HG03196 (cell line): ENCODE measurements around the gene RAB7A.

ENCODE experiments used
- ATAC-seq: cut with Tn5 transposase; IDR thresholded peaks from one replicate; pipeline ENCODE4 v1.9.1; 2021; ENCODE audit not compliant: unreplicated experiment

RAB7A gene

DNA sequence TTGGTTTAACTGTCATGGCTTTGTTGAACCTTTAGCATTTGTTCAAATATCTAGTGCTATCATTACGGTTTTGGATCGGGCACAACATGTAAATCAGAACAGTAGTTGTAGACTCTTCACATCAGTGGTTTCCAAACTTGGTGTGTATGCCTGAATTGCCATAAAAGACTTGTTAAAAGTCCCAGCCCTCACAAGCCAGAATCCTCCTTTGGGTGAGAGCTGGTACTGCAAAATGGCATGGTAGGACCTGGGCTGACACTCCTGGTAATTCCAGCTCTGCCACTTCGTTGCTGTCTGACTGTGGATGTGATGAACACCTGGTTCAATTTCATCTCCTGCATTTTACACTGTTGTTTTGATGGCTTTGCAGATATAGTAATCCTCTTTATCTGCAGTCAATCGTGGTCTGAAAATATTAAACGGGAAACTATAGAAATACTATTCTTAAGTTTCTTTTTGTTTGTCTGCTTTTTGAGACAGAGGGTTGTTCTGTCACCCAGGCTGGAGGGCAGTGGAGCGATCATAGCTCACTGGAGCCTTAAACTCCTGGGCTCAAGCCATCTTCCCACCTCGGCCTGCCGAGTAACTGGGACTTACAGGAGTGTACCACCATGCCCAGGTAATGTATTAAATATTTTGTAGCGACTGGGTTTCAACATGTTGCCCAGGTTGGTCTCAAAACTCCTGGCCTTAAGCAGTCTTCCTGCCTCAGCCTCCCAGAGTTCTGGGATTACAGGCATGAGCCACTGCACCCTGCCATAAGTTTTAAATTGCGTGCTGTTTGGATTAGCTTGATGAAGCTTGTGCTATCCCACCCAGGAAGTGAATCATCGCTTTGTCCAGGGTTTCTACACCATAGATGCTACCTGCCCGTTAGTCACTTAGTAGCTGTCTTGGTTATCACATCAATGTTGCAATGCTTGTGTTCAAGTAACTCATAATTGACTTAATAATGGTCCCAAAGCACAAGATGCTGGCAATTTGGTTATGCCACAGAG lies 61.6 kb downstream of the RAB7A start:
- no peak for ATAC-seq

DNA sequence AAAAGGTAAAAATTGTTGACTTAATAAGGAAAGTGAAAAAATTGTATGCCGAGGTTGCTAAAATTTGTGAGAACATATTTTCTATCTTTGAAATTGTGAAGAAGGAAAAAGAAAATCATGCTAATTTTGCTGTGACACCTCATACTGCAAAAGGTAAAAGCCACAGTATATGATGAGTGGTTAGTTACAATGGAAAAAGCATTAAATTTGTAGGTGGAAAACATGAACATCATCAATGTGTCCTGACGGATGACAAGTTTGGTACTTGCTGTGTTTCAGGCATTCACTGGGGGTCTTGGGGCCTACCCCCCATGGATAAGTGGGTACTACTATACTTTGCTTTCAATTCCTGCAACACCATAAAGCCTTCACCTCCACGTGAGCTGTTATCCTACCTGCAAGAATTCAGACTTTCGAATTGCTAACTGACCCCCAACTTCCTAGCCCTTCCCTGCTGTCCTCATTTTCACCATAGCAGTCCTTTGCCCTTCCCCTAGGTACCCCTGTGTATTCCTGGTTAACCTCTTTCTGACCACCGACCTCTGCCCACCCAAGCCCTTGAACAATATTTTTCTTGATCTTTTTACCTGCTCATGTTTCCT lies 62.4 kb downstream of the RAB7A start:
- ATAC-seq: no peak

DNA sequence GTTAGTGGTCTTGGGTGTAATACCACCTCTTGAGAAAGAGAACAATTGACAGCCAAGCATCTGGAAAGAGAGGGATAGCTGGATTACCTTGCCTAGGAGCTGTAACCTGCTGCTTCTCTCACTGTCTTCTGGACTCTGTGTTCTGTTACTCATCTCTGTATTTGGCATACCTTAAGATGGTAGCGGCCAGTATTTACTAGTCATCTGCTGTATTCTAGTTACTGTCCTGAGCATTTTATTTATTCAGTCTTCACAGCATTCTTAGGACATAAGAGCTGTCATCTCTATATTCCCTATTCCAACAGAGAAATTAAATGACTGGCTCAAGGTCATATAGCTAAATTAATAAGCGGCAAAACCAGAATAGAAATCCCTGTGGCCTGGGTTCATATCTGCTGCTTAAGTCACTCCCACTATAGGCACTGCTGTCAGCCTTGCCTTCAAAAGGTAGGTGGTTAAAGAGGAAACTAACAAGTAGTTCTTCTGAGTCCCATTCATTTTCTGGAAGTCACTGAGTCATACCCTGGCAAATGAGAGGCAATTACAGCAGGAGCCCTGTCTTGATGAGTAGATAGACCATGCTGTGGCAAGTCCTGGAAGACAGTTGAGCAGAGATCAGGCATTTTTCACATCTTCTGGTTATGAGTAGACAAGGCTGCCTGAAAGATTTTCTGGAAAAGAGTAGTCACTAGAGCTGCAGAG lies 68.2 kb downstream of the RAB7A start:
- ATAC-seq: no peak

DNA sequence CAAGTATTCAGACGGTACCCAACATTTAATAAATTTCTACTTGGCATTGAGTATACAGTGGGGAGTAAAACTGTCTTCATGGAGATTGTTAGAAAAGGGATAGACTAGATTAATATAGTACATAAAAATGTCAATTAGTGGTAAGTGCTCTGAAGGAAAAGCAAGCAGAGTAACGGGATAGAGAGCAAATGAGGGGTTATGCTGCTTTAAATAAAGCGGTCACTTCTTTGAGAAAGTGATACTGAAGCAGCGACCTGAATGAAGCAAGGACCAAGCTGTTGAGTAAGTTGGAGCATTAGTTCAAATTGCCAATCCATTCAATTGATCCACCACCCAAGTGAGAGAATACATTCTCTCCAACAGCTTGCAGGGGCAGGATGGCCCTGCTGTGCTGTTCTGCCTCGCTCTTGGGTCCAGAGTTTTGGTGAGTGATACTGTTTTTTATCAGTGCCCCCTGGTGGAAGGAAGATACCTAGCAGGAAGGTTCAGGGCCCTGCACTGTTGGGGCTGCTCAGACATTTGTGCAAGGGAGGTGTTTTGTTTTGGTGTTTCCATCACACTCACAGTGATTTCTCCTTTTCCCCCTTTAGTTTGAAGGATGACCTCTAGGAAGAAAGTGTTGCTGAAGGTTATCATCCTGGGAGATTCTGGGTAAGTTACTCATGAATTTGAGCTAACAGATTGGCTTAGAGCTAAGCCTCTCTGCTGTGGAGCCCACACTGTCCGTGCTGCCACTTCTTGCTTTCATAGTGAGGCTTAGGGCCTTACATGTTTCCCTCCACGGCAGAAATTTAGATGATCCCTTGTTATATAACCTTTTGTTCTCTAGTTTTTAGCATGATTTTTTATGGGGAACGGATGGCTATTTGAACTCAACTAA lies 69.0 kb downstream of the RAB7A start:
- ATAC-seq: peak; percentile 49

DNA sequence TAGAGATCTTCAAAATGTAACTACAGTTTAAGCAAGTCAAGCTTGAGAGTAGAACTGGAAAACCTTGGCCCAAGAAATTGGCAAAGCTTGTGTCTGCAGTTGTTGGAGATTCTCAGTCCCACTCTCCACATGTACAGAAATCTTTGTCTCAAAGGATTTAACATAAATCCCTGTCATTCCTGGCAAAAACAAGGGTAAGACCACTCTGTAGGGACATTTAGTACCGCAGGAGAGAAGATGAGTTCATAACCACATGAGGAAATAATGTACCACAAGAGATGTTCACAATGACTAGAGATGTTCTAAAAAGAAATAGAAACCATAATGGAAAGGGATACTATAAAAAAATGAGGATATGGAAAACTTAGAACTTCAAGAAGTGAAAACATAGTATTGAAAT lies 73.7 kb downstream of the RAB7A start:
- ATAC-seq: no peak

DNA sequence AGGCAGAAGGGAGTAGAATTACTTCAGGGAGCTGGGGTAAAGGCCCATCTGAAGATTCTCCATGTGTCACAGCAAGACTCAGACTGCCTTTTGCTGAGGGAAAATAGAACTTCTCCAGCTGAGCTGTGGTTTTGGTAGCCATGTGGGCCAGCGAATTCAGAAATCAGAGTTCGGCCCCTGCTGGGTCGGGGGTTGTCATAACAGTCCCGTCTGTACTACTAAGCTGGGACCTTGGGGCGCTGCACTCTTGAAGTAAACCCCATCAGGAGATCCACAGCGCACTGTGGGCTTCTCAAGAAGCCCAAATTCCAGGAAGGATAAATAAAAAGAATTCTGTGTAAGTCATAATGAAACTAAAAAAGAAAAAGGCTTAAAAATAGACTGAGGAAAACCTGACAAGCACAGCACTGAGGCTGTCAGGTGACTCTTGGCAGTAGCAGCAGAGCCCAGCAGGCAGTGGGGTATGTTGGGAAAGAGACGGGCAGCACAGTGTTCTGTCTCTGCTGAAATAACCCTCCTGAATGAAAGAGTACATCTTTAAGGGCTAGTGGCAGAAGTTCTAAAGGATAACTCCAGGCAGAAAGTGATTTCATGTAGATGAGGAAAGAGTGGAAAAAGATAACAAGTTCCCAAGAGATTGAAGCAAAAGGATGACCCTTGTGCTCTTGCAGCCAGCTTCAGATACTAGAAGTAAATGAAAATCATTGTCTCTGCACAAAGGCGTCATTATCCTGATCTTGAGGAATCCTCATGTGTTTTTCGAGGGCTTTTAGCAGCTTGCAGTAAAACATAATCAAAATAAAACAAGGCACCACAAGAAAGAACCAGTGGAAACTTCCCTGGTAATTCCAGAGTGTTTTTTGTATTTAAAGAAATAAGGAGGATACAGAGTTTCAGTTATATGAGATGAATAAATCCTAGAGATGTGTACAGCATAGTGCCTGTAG lies 74.5 kb downstream of the RAB7A start:
- no peak for ATAC-seq

DNA sequence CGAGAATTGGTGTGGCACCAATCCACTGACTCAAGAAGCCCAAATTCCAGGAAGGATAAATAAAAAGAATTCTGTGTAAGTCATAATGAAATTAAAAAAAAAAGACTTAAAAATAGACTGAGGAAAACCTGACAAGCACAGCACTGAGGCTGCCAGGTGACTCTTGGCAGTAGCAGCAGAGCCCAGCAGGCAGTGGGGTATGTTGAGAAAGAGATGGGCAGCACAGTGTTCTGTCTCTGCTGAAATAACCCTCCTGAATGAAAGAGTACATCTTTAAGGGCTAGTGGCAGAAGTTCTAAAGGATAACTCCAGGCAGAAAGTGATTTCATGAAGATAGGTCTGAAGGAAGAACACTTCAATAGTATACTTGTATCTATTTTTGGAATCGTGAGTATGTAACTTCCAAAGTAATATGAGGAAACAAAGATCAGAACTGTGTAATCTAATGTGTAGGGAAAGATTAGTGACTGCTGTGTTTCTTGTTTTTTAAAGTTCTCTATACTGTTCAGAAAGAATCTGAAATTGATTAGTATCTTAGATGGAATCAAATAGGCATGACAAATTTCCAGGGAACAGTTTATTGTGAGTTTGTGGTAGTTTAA lies 75.9 kb downstream of the RAB7A start:
- no peak for ATAC-seq

DNA sequence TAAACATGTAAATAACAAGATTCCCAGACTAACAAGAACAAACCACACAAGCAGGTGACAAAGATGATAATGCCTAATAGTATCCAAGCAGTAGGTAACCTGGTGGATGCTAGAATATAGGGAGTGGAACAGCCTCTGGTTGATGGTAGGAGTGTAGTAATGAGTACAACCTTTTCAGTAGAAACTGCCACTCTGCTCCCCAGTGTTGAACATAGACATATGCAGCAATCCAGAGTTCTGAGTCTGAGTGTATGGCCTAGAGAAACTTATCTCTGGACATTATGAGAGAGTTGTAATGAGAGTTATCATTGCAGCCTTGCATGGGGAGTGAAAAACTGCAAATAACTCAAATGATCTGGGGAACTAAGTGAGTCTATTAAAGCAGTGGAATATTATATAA lies 77.3 kb downstream of the RAB7A start:
- ATAC-seq: no peak

DNA sequence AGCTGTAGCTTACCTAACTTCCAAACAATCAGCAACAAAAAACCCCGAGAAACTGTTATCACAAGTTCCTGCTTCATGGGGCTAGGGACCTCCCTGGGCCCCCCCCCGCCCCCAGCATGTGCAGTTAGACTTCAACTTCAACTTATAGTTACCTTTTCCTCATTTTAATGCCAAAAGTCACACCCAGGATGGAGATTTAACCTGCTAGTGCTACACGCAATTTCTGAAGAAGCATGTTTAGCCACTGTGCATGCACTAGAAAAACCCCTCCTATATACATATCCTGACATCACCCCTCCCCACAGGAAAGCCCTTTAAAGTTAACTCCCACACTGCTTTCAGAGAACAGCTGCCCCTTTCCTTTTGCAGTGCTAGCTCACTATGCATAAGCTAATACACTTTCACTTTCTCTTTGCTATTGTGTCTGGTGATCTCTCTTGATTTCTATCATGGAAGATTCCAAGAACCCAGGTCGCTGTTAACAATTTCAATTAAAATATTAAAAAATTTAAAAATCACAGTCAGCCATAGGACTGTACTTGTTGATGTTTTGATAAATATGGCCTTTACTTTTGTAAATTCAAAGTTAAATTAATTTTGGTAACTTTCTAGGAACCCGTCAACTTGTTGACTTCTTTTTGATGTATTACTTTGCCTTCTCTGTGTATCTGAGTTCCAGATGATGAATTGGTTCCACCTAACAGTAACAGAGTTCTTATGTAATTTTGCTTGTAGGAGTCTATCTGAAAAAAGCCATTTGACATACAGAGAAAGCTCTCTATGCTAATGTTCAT lies 78.2 kb downstream of the RAB7A start:
- peak; percentile 82 for ATAC-seq

DNA sequence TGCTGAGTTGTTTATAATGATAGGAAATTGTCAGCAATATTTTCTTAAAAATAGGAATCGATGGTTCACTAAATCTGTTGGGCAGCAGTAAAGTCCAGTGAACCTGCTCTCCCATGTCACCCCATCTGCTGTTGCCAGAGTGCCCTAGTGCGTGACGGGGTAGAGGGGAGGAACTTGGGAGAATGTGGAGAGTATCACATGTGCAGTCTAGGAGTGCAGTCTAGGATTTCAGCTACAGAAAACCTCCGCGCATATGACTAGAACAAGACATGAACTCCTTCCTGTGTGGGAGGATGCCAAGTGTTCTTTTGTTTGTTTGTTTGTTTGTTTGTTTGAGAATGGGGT lies 78.8 kb downstream of the RAB7A start:
- ATAC-seq: no peak

DNA sequence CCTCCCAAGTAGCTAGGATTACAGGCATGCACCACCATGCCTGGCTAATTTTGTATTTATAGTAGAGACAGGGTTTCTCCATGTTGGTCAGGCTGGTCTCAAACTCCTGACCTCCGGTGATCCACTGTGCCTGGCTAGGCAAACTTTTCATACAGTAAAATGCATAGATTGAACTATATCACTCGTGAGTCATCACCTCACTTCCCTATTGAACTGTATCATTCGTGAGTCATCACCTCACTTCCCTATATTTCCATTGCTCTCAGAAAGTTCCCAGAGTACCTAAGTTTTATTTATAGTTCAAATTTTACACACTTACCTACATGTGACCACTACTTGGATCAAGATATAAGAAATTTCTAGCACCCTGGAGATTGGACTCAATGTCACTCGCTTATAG lies 79.8 kb downstream of the RAB7A start:
- ATAC-seq: no peak

DNA sequence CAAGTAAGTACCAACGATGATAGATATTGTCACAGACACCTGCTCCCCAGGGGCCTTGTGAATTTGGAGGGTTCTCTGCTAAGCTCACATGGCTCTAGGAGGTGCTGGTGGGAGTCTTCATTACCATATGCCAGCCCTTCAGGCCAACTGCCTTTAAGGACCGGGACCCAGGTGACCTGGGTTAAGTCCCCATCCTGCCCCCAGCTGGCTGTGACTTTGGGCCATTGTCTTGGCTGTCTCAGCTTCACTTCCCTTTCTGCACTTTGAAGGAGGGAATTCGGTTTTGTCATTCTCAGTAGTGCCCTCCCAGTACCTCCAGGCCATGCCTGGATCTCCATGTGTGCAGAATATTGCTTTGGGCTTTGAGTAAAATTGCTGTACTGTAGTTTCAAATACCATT lies 80.6 kb downstream of the RAB7A start:
- ATAC-seq: no peak

DNA sequence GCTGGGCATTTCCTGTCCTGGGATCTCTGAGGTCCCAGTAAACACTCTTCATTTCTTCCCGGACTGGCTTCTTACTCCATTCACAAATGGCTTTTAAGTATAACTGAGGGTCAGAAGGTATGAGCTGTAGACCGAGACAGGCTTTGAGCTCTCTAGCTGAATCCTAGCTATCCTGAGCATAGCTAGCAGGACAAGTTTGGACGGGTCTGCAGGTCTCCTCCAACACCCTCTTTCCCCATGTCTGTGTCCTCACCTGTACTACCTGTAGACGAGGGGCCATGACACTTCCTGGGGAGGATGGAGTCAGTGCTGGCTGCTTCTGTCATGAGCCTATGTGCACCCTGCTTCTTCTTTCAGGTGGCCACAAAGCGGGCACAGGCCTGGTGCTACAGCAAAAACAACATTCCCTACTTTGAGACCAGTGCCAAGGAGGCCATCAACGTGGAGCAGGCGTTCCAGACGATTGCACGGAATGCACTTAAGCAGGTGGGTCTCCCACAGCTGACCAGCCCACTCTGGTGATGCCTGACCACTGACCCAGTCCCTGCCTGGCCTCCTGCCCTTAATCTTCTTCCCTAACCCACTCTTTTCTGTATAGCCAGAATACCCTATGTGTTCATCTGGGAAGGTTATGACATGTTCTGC lies 81.3 kb downstream of the RAB7A start:
- no peak for ATAC-seq

DNA sequence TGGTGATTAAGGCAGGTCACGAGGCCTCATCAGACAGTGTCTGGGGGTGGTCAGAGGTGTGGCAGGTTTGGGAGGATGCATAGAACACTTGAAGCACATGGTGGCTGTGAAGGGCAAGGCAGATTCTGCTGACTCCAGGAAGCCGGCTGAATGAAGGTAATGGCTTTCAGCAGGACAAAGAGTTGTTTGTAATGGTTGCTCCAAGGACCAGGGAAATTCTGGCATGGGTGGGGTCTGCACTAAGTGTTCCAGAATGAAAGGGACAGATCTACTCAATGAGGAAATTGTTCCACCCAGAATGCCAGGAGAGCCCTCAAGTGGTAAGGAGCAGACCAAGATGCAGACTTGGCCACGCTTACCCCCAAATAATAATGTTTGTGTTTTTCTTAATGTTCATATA lies 82.7 kb downstream of the RAB7A start:
- no peak for ATAC-seq

DNA sequence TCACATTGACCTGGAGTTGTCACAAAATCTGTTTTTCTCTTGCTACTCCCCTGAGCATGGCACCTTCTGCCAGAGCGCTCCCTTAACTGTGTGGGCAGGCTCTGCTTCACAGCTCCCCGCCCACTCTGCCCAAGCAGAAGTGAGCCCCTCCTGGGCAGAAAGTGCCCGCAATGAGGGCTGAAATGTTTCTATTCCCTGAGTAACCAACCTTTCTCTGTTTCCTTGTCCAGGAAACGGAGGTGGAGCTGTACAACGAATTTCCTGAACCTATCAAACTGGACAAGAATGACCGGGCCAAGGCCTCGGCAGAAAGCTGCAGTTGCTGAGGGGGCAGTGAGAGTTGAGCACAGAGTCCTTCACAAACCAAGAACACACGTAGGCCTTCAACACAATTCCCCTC lies 87.1 kb downstream of the RAB7A start:
- ATAC-seq: no peak

DNA sequence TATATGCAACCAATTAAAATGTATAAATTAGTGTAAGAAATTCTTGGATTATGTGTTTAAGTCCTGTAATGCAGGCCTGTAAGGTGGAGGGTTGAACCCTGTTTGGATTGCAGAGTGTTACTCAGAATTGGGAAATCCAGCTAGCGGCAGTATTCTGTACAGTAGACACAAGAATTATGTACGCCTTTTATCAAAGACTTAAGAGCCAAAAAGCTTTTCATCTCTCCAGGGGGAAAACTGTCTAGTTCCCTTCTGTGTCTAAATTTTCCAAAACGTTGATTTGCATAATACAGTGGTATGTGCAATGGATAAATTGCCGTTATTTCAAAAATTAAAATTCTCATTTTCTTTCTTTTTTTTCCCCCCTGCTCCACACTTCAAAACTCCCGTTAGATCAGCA lies 88.1 kb downstream of the RAB7A start:
- no peak for ATAC-seq

DNA sequence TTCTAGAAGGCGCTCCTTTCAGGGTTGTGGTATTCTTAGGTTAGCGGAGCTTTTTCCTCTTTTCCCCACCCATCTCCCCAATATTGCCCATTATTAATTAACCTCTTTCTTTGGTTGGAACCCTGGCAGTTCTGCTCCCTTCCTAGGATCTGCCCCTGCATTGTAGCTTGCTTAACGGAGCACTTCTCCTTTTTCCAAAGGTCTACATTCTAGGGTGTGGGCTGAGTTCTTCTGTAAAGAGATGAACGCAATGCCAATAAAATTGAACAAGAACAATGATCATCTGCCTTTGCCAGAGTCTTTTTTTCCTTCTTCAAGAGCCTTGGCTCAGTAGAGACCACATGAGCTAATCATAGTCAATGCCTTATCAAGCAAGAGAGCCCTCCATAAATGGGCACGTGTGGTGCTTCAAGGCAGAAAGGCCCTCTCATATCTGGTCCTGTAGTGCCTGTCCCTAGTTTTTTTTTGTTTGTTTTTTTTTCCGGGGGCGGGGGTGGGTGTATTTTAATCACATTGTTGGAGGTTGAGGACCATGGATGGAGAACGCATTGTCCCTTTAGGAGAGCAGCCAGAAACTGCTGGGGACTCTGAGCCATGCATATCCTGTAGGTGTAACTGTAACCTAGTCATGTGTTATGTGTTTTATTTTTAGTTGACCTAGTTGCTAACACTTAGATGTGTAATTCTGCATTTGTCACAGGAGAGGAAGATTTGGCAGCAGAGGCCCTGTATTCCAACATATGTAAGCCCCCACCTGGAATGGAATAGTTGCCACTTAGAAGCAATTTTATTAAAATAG lies 88.7 kb downstream of the RAB7A start:
- no peak for ATAC-seq
